ENCODE data around the gene ZNF516.

Gene ZNF516

GRCh38 chr18:76383636-76384035 is 111.4 kb downstream of the ZNF516 start:
- TF ChIP-seq REST (IDR thresholded peaks at IDR 0.05; ENCODE audit: insufficient read depth in 1 of 2, low read depth in 2 of 2, low read length in 2 of 2), result no peak
- TF ChIP-seq SIN3A (IDR thresholded peaks at IDR 0.05; ENCODE audit: borderline replicate concordance, insufficient read depth, low read length), result no peak
- TF ChIP-seq FOXP2 (optimal IDR thresholded peaks at IDR 0.05; ENCODE audit: borderline replicate concordance, extremely low read depth, extremely low read length, insufficient read depth), result no peak
- TF ChIP-seq POLR2AphosphoS5 (IDR thresholded peaks at IDR 0.05; ENCODE audit: low read depth, low read length), result no peak
- TF ChIP-seq TAF1 (IDR thresholded peaks at IDR 0.05; ENCODE audit: borderline replicate concordance, insufficient read depth, low read length), result no peak

- TF ChIP-seq TAF1 (IDR thresholded peaks at IDR 0.05; ENCODE audit: borderline replicate concordance, insufficient read depth, low read length) (no peak), SIN3A (IDR thresholded peaks at IDR 0.05; ENCODE audit: borderline replicate concordance, insufficient read depth, low read length) (no peak)
Observed at GRCh38 chr18:76382275-76382674, 112.8 kb downstream of the ZNF516 start.

GRCh38 chr18:76380791-76381405 is 114.1 kb downstream of the ZNF516 start:
- TF ChIP-seq REST (IDR thresholded peaks at IDR 0.05; ENCODE audit: insufficient read depth in 1 of 2, low read depth in 2 of 2, low read length in 2 of 2) (no peak), FOXP2 (optimal IDR thresholded peaks at IDR 0.05; ENCODE audit: borderline replicate concordance, extremely low read depth, extremely low read length, insufficient read depth) (no peak), POLR2AphosphoS5 (IDR thresholded peaks at IDR 0.05; ENCODE audit: low read depth, low read length) (no peak), TAF1 (IDR thresholded peaks at IDR 0.05; ENCODE audit: borderline replicate concordance, insufficient read depth, low read length) (no peak), SIN3A (IDR thresholded peaks at IDR 0.05; ENCODE audit: borderline replicate concordance, insufficient read depth, low read length) (no peak)

GRCh38 chr18:76380127-76380729 is 114.8 kb downstream of the ZNF516 start:
- TF ChIP-seq POLR2AphosphoS5 (IDR thresholded peaks at IDR 0.05; ENCODE audit: low read depth, low read length) (no peak), SIN3A (IDR thresholded peaks at IDR 0.05; ENCODE audit: borderline replicate concordance, insufficient read depth, low read length) (no peak), FOXP2 (optimal IDR thresholded peaks at IDR 0.05; ENCODE audit: borderline replicate concordance, extremely low read depth, extremely low read length, insufficient read depth) (no peak), REST (IDR thresholded peaks at IDR 0.05; ENCODE audit: insufficient read depth in 1 of 2, low read depth in 2 of 2, low read length in 2 of 2) (no peak), TAF1 (IDR thresholded peaks at IDR 0.05; ENCODE audit: borderline replicate concordance, insufficient read depth, low read length) (no peak)

- TF ChIP-seq TAF1 (IDR thresholded peaks at IDR 0.05; ENCODE audit: borderline replicate concordance, insufficient read depth, low read length) (no peak), POLR2AphosphoS5 (IDR thresholded peaks at IDR 0.05; ENCODE audit: low read depth, low read length) (no peak), REST (IDR thresholded peaks at IDR 0.05; ENCODE audit: insufficient read depth in 1 of 2, low read depth in 2 of 2, low read length in 2 of 2) (no peak), SIN3A (IDR thresholded peaks at IDR 0.05; ENCODE audit: borderline replicate concordance, insufficient read depth, low read length) (no peak)
Observed at GRCh38 chr18:76379226-76380126, 115.6 kb downstream of the ZNF516 start.
